IPS-18a (cell line): ENCODE measurements around the gene RYK.

Experiments
- H3K27ac ChIP-seq: one replicate; pipeline ENCODE4 v1.5.1; 2013; ENCODE audit warnings: low read length
- H3K27me3 ChIP-seq: one replicate; pipeline ENCODE4 v1.6.1; 2013; ENCODE audit warnings: mild to moderate bottlenecking, low read length; ENCODE audit not compliant: control insufficient read depth, insufficient read depth
- H3K36me3 ChIP-seq: one replicate; pipeline ENCODE4 v1.6.1; 2013; ENCODE audit warnings: low read depth, low read length; ENCODE audit not compliant: control insufficient read depth
- H3K4me1 ChIP-seq: one replicate; pipeline ENCODE4 v1.6.1; 2013; ENCODE audit warnings: low read depth, low read length; ENCODE audit not compliant: control insufficient read depth
- H3K4me3 ChIP-seq: one replicate; pipeline ENCODE4 v1.5.1; 2013; ENCODE audit warnings: low read length
- H3K9ac ChIP-seq: one replicate; pipeline ENCODE4 v1.6.1; 2013; ENCODE audit warnings: mild to moderate bottlenecking, low read length, moderate library complexity
- H3K9me3 ChIP-seq: one replicate; pipeline ENCODE4 v1.6.1; 2013; ENCODE audit warnings: low read depth, low read length; ENCODE audit not compliant: control insufficient read depth

Gene RYK

DNA sequence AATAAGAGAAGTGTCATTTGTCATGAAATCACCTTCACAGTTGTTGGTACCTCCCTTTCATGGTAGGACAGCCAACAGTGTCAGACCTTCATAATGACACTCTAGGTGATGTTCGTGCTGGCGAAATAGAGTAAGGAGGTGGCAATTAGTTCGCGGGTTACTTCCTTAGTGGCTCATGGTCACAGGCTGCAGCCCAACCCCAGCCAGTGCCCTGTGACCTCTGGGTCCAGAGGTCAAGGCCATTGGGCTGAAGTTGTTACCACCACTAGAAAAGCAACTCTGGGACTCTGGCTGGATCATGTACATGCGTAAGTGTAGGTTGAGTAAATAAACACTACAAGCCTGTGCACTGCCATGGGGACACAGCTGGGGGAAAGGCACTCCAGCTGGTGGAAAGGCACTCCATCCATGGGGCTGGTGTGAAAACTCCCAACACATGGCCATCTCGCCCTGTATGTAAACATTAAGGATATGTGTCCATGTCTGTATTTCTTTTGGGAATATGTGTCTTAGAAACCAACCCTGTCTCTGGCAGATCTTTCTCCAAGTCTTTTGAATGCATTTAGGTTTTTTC, 106.7 kb downstream of the RYK start:
- H3K36me3 ChIP-seq, result no peaks in the 10 kb centered on the region
- H3K27me3 ChIP-seq, result no peaks in the 10 kb centered on the region
- H3K4me3 ChIP-seq, result no peak overlapping the region
- H3K27ac ChIP-seq, result no peak overlapping the region
- no peak overlapping the region for H3K9ac ChIP-seq
- no peaks in the 10 kb centered on the region for H3K4me1 ChIP-seq
- no peaks in the 10 kb centered on the region for H3K9me3 ChIP-seq

DNA sequence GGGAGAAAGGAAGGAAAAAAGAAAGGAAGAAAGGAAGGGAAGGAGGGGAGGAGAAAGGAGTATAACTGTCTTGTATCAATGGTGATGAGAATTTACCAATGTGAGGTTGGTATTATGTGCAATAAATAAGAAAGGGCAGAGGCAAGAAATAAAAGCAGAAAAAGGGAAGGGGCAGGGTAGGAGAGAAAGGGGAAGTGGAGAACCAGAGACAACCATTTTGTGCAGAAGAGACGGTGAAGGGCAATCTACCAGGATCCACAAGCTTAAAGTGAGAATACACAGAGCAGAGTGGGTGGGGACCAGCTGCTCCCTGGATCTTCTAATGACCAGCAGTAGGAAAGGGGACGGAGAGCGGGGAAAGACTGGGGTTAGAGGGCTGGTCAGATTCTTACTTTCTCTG, 114.1 kb downstream of the RYK start:
- no peaks in the 10 kb centered on the region for H3K27me3 ChIP-seq
- H3K9ac ChIP-seq, result no peak overlapping the region
- H3K4me1 ChIP-seq, result no peaks in the 10 kb centered on the region
- no peak overlapping the region for H3K27ac ChIP-seq
- no peak overlapping the region for H3K4me3 ChIP-seq
- H3K9me3 ChIP-seq, result no peaks in the 10 kb centered on the region
- H3K36me3 ChIP-seq, result no peaks in the 10 kb centered on the region

- no peak overlapping the region for H3K9ac ChIP-seq
- no peaks in the 10 kb centered on the region for H3K9me3 ChIP-seq
- no peak overlapping the region for H3K27ac ChIP-seq
- H3K4me1 ChIP-seq, result no peaks in the 10 kb centered on the region
- no peaks in the 10 kb centered on the region for H3K27me3 ChIP-seq
- no peaks in the 10 kb centered on the region for H3K36me3 ChIP-seq
- H3K4me3 ChIP-seq, result no peak overlapping the region
Observed at GRCh38 chr3:134134698-134135415, 115.8 kb downstream of the RYK start.

GRCh38 chr3:134134240-134134639, 116.4 kb downstream of the RYK start:
- no peak overlapping the region for H3K9ac ChIP-seq
- no peaks in the 10 kb centered on the region for H3K36me3 ChIP-seq
- no peaks in the 10 kb centered on the region for H3K4me1 ChIP-seq
- H3K4me3 ChIP-seq, result no peak overlapping the region
- no peaks in the 10 kb centered on the region for H3K9me3 ChIP-seq
- H3K27me3 ChIP-seq, result no peaks in the 10 kb centered on the region
- no peak overlapping the region for H3K27ac ChIP-seq

DNA sequence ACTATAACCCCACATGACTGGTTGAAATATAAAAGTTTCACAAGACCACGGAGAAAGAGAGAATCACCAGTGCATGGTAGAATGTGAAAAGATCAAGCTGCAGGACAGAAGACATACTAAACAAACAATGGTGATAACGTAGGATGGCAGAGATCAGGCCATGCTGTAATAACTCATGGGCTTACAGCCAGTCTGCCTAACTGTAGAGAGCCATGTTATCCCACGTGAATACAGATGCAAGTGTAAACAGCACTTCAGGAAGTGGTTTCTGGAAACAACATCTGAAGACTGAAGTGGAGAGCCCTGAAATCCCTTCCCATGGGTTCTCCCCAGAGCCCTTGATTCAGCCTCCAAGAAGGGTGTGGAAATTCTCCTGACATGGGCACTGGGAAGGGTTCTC, 117.7 kb downstream of the RYK start:
- no peaks in the 10 kb centered on the region for H3K27me3 ChIP-seq
- no peaks in the 10 kb centered on the region for H3K4me1 ChIP-seq
- H3K4me3 ChIP-seq, result no peak overlapping the region
- no peaks in the 10 kb centered on the region for H3K36me3 ChIP-seq
- no peaks in the 10 kb centered on the region for H3K9me3 ChIP-seq
- no peak overlapping the region for H3K9ac ChIP-seq
- H3K27ac ChIP-seq, result no peak overlapping the region

GRCh38 chr3:134126153-134126552, 124.5 kb downstream of the RYK start:
- Histone ChIP-seq H3K9ac (no peak overlapping the region), H3K4me1 (peaks cover 6% of the 10 kb centered on the region), H3K4me3 (no peak overlapping the region), H3K36me3 (no peaks in the 10 kb centered on the region), H3K27me3 (no peaks in the 10 kb centered on the region), H3K9me3 (no peaks in the 10 kb centered on the region), H3K27ac (no peak overlapping the region)

DNA sequence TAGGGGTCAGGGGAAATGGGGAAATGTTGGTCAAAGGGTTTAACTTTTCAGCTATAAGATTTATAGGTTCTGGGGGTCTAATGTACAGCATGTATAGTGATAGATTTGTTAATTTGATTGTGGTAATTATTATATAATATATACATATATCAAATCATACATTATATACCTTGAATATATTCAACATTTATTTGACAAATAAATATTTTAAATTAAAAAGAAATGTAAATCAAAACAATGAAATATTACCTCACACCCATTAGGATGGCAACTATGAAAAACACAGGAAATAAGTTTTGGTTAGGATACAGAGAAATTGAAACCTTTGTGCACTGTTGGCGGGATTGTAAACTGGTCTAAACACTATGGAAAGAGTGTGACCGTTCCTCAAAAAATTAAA, 135.9 kb downstream of the RYK start:
- Histone ChIP-seq H3K27me3 (no peaks in the 10 kb centered on the region), H3K4me1 (peaks cover 7% of the 10 kb centered on the region), H3K9me3 (peaks cover 7% of the 10 kb centered on the region), H3K36me3 (no peaks in the 10 kb centered on the region), H3K4me3 (no peak overlapping the region), H3K27ac (no peak overlapping the region), H3K9ac (no peak overlapping the region)

GRCh38 chr3:134111616-134112015, 139.0 kb downstream of the RYK start:
- Histone ChIP-seq H3K9ac (no peak overlapping the region), H3K9me3 (no peaks in the 10 kb centered on the region), H3K4me3 (no peak overlapping the region), H3K4me1 (peaks cover 7% of the 10 kb centered on the region), H3K27ac (no peak overlapping the region), H3K36me3 (no peaks in the 10 kb centered on the region), H3K27me3 (no peaks in the 10 kb centered on the region)

GRCh38 chr3:134110963-134111362, 139.7 kb downstream of the RYK start:
- peaks cover 7% of the 10 kb centered on the region for H3K4me1 ChIP-seq
- H3K4me3 ChIP-seq, result no peak overlapping the region
- no peaks in the 10 kb centered on the region for H3K36me3 ChIP-seq
- no peak overlapping the region for H3K9ac ChIP-seq
- no peak overlapping the region for H3K27ac ChIP-seq
- H3K9me3 ChIP-seq, result no peaks in the 10 kb centered on the region
- H3K27me3 ChIP-seq, result no peaks in the 10 kb centered on the region
